ENCODE measurements around the gene NAA30.
A peak's percentile ranks its signal among the peaks of the same experiment; 100 is the strongest.
"Not testable (repeated sequence)": the region's sequence is repeated elsewhere in the genome, so short reads cannot be mapped to it uniquely, and the experiment has no call there.

NAA30 gene

GRCh38 chr14:57390037-57390805 lies at the start of gene NAA30:
Gene NAA30, plus strand, starts transcription at chr14:57390586. Its CDS starts 372 bp downstream, at chr14:57390958.
- peak; percentile 95 for DNase-seq

- DNase-seq = not testable (repeated sequence)
Observed at GRCh38 chr14:57343545-57344297, 46.7 kb upstream of the NAA30 start.

GRCh38 chr14:57345106-57345505 lies 45.3 kb upstream of the NAA30 start:
- no peak for DNase-seq

GRCh38 chr14:57346741-57347140 lies 43.6 kb upstream of the NAA30 start:
- no peak for DNase-seq

GRCh38 chr14:57352396-57353170 lies 37.8 kb upstream of the NAA30 start:
- no peak for DNase-seq

- DNase-seq = no peak
Observed at GRCh38 chr14:57355081-57355800, 35.1 kb upstream of the NAA30 start.

- DNase-seq = no peak
Observed at GRCh38 chr14:57362361-57362760, 28.0 kb upstream of the NAA30 start.

- no peak for DNase-seq
Observed at GRCh38 chr14:57364659-57365450, 25.5 kb upstream of the NAA30 start.

- not testable (repeated sequence) for DNase-seq
Observed at GRCh38 chr14:57370187-57370586, 20.2 kb upstream of the NAA30 start.

GRCh38 chr14:57371013-57371412 lies 19.4 kb upstream of the NAA30 start:
- no peak for DNase-seq

GRCh38 chr14:57375156-57375555 lies 15.2 kb upstream of the NAA30 start:
- no peak for DNase-seq

- DNase-seq = no peak
Observed at GRCh38 chr14:57378661-57379060, 11.7 kb upstream of the NAA30 start.

GRCh38 chr14:57380935-57381334 lies 9.5 kb upstream of the NAA30 start:
- no peak for DNase-seq

- DNase-seq = no peak
Observed at GRCh38 chr14:57382283-57382682, 8.1 kb upstream of the NAA30 start.

GRCh38 chr14:57383125-57383745 lies 7.2 kb upstream of the NAA30 start:
- DNase-seq = no peak

- no peak for DNase-seq
Observed at GRCh38 chr14:57388067-57388466, 2.3 kb upstream of the NAA30 start.

GRCh38 chr14:57389646-57390036 lies 745 bp upstream of the NAA30 start:
- no peak for DNase-seq

- DNase-seq = no peak
Observed at GRCh38 chr14:57390806-57391516, 575 bp downstream of the NAA30 start.

- DNase-seq = no peak
Observed at GRCh38 chr14:57391517-57392195, 1.3 kb downstream of the NAA30 start.

- DNase-seq = no peak
Observed at GRCh38 chr14:57392830-57393229, 2.4 kb downstream of the NAA30 start.
